Activated effector memory CD4-positive, alpha-beta T cell treated with anti-CD3 and anti-CD28 coated beads, Interleukin-2, amount 50 U/mL, for 16 hours (primary cell): ENCODE results near the gene MEIS1.
"Not testable (repeated sequence)": the region's sequence is repeated elsewhere in the genome, so short reads cannot be mapped to it uniquely, and the experiment has no call there.

Experiments
- DNase-seq: peaks from one replicate; pipeline ENCODE4 v3.0.0-alpha.2; 2020

MEIS1 gene

DNA sequence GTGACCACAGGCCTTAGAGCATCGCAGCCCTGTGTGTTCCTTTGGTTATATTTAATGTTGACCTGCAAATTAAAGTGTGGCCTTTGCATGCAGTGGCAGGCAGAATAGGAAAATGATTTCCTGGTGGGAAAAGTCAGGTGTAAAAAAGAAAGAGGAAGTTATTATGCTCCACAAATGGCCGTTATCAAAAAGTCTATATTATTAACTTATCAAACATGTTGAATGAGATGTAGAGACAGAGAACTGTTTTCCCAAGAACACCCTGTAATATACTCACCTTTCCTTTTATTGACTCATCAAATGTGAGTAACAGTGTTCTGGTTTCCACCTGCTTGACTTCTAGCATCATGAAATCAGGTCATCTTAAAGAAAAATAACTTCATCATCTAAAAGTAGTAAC lies 35.3 kb downstream of the MEIS1 start:
- DNase-seq, result no peak

DNA sequence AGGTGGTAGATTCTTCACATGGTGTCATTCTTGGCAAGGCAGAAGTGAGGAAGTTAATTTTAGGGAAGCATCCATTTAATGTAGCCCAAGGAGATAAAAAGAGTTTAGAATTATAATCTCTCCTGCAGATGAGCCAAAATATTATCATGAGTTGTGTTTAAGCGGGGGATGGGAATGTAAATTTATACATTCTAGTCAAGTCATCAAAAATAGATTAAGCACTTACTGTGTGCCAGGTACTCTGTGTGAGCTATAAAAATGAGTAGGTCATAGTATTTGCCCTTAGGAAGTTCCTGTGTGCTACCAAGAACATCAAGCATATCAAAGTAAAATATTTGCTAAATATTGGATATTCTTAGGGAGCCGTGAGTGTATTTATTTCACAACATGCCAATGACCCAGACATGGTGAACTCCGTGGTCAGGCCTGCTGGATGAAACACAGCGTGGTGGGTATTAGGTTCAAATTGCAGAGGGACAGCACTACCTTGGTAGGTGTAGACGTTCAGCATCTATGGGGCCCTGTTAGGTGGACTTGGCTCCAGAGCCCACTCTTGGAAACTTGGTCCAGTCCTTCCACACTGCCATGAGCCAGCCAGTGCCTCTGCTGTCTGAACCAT lies 37.4 kb downstream of the MEIS1 start:
- DNase-seq, result no peak

DNA sequence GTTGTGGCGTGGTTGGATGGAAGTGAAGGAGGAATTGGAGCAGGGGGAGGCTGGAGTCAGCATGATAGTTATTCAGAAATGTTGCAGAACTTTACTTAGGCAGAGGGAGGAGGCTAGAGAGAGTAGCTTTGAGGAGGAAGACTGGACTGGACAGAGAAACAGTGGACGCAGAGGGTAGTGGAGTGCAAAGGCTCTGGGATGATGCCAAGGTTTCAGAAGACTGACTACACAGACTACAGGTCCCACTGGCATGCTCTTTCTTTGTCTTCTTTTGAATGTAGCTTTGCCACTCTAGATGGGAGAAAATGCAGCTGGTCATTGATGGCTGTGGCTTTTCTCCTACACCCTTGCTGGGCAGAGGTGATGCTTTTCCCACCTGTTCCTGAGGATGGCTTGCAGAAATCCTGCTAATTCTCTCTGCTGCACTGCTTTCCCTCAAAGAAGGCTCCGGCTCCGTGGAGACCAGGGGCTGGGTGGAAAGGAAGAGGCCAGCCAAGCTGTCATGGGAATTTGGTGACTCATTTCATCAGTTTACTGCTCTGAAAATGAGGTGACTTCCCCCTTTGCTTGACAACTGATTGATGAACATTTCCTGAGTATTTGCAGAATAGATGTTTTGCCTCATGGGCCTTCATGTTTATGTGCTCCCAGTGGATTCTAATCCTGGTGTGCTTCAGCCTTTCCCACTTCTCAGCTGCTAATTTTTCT lies 42.4 kb downstream of the MEIS1 start:
- DNase-seq, result no peak

DNA sequence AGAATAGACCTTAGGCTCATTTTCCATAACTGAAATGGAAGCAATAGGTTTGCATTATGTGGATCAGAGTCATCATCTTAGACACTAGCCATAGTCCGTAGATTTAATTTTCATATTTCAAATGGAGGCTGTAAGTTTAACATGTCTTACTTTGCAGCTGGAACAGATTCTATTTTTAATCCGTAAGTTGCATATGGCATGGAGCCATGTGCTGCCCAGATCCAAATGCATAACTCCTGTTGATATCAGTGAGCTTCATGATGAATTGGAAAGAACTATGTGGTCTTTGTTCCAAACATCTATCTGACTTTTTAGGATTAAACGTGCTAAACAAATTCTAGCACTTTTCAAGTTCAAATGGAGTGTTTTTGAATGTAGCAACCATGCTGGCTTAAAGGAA lies 43.4 kb downstream of the MEIS1 start:
- no peak for DNase-seq

DNA sequence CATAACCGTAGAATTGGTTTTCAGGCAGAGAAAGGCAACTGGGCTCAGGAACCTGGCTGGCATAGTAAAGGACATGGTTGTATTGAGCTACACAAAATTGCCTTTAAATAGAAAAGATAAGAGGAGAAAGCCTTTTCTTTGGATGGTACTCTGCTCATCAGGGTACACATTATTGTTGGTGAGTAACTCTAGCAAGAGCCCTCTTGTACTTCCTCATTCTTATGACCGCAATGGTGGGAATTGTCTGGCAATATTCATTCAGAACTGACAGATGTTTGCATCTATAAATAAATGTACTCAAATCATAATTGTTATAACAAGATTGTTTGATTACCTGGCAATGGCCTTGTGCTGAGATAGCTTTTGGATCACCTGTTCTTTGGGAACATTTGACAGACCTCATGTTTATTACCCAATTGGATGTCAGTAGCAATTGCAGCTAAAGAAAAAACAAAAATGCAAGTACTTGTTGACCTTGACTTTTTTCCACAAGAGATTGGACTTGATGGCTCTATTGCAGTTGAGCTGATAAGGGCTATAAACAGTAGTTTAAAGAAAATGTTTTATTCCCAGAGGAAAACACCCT lies 43.9 kb downstream of the MEIS1 start:
- DNase-seq, result no peak

DNA sequence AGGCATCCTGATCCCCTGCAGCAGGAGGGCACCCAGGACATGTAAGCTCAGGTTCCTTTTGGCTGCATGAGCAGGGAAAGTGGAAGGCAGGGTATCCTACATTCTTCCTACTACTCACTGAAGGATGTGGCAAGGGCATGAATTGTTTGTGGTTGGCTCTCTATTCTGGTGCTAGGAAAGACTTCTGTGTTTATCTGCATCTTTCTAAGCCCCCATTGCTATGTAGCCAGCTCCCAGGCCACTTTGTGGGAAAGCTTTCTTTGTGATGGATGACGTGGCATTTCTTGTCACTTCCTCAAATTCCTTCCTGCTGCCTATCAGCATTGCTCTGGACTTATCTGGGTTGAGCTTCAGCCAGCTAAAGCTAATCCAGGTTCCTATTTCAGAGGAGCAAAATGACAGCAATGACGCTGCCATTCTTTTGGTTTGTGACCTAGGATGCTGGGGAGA lies 46.2 kb downstream of the MEIS1 start:
- DNase-seq, result no peak

DNA sequence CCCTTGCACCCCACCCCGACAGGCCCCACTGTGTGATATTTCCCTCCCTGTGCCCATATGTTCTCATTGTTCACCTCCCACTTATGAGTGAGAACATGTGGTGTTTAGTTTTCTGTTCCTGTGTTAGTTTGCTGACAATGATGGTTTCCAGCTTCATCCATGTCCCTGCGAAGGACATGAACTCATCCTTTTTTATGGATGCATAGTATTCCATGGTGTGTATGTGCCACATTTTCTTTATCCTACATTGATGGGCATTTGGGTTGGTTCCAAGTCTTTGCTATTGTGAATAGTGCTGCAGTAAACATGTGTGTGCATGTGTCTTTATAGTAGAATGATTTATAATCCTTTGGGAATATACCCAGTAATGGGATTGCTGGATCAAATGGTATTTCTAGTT lies 50.3 kb downstream of the MEIS1 start:
- DNase-seq, result not testable (repeated sequence)

DNA sequence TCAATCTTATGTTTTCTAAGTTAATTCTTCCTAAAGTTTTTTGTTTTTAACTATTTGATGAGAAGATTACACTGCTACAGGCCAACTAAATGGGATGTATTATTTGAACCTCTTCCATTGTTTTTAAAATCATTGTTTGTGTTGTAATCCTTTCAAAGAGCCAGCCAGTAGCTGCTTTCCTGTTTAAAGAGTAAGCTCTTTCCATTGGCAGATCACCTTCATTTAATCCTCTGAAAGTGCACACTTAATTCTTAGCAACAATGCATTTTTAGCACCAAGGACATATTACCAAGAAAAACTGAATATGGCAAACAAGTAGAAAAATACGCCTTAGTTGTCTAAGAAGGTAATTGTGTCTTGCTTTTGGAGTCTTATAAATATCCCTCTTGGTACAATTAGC lies 54.0 kb downstream of the MEIS1 start:
- DNase-seq, result no peak

DNA sequence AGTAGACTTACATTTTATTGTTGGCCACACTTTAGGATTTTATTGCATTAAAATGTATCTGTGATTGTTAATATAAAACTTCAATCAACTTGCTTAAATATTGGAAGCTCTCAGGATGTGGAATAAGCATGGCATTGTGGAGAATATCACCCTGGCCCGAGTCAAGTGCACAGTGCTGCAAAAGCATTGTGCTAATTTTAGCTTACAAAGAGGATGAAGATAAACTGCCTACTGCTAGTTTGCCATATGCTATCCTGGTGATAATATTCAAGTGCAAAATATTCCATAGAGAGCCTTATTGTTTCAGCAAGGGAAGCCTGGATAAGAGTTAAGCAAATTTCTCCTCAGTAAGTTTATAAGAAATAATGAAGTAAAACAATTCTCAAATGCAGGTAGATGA lies 54.5 kb downstream of the MEIS1 start:
- no peak for DNase-seq

DNA sequence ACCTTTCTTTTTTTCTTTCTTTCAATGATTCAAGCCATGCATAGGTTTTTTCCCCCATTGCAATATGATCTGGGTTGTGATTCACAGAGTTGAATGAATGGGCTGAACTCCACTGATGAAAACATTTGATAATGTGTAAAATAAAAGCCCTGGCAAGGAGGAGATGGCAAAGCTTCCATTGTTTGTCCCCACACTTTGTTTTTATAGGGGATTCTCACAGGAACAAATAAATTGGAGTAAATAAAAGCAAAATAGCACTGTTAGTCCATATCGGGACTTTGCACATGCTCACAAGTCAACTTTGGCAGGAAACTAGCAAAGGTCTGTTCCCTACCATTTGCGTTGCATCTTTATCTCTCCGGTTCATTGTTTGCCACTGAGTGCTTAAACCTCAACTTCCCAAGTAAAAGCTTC lies 55.7 kb downstream of the MEIS1 start:
- DNase-seq, result no peak

DNA sequence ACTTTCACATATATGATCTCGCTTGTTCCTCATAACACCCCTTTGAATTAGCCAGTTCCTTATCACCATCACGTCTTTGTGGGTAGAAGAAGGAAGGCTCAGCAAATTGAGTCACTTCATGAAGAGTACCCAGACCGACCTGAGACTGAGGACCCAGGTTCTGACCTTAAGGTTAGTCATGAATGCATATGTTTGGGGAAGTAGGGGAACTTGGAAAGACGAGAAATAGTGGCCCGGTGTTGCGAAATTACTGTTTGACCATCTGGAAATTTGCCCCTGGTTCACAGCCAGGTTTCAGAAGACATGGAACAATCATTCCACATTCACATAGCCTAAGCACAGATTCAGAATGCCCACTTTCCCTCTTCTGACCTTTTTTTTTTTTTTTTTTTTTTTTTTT lies 59.8 kb downstream of the MEIS1 start:
- DNase-seq, result no peak

DNA sequence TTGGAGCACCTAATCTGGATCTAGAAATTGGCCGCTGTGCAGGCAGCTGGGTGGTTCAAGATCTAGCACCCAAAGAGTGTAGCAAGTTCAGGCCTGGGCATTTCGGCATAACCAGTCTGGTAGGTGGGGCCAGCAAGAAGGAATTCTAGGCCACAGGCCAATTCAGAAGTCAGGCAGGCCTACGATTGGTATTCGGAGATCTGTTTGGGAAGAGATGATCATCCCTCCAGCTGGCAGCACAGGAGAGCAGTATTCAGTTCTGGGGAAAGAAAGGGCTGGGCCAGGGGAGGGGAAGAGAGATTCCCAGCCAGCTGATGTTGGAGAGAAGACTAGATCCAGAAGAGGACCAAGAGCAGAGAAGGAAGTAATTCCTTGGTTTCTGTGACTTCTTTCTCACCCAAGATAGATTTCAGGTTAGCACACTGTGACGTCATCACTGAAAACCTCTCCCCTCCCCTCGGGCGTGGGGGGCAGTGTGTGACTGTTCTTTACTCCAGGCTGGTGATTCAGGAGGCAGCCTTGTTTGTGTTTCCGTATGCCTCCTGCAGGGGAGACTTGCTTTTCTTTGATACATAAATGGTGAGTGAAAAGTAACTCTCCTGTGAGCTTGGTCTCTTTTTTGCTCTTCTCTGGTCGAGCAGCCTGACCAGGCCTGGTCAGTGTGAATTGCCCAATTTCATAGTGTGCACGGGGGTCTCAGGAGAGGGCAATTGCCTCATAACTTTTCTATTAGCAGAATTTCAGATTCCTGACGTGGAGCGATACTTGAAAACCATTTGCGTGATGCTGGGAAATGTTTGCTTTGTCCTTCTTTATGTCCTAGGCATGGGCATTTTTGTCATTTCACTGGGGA lies 61.1 kb downstream of the MEIS1 start:
- no peak for DNase-seq

DNA sequence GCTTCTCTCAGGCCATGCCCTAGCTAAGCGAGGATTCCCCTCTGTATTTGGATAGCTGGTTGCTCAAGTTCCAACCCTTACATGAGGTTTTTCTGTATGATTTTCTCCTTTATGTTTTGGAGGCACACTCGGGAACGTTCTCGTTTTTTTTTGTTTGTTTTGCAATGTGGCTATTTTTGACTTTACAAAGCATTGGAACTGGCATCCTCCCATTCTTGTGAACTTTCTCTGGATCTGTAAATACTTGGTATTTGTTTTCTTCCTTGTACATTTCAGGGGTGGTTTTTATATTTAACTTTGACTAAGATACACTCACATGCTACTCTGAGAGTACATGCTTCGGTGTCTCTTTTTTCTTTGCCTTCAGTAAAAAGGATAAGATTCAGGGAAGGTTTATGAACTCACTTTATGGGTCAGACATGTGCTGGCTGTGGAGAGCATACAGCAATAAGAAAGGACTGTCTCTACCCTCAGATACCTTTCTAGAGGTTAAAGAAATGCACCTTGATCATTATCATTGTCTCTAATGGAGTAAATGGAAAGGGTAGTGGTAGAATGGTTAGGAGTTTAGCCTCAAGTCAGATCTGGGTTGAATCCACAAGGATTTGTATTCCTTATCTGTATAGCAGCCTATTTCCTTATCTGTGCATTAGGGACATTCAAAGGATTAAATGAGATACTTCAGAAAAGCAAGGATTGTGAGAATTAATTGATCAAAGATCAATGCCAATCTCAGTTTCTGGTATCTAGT lies 61.9 kb downstream of the MEIS1 start:
- DNase-seq, result no peak

DNA sequence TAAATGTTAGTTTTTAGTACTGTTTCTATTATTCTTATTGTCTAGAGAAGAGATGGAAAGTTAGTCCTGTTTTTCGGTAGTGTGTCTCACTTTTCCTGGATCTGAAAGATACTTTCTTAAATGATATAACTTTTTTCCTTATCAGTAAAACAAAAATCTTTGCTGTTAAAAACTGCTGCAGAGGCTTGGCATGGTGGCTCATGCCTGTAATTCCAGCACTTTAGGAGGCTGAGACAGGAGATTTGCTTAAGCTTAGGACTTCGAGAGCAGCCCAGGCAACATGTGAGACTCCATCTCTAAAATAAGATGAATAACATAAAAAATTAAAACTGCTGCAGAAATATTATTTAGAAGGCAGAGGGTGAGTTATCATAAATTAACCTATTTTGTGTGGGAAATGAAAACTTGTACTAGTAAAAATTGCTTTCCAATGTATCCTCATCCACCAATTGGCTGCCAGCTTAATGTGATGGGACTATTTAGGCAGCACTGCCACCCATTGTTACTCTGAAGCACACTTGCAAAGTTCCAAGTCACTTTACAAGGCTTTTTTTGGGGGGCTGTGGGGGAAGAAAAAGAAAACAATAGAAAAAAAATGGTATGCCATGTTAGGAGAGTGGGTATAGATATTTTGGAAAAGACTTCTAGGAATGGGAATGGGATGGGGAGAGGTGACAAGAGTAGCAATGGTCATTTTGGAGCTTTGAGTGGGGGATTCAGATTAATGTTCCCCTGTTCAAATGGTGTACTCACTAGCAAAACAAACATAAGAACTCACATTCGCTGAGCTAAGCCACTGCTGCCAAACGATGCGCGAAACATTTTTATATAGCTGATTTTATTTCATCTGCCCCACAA lies 62.7 kb downstream of the MEIS1 start:
- no peak for DNase-seq

DNA sequence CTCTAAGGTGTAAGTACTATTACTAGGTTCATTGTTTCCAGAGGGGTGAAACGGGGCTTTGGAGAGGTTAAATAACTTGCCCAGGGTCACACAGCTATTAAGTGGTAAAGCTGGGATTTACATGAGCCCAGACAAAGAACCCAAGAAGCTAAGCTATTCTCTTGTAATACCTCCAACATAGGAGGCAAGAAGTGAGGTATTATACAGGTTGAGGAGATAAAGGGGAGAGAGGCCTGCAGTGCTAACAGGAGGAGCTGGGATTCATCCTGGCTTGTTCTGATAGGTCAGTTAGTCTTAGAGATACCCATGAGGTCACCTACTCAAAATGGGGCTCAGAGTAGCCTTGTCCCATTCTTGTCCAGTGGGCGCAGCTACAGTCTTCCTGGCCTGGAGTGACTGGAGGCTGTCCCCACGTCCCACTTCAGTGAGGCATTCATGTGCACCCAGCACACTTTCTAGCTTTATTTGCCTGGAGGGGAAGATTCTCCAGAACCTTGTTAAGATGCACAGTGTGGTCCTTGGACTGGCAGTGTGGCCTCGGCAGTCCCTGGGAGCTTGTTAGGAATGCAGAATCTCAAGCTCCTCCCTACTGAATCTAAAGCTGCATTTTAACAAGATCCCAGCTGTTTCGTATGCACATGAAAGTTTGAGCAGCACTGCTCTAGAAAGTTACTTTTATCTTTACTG lies 63.5 kb downstream of the MEIS1 start:
- no peak for DNase-seq

DNA sequence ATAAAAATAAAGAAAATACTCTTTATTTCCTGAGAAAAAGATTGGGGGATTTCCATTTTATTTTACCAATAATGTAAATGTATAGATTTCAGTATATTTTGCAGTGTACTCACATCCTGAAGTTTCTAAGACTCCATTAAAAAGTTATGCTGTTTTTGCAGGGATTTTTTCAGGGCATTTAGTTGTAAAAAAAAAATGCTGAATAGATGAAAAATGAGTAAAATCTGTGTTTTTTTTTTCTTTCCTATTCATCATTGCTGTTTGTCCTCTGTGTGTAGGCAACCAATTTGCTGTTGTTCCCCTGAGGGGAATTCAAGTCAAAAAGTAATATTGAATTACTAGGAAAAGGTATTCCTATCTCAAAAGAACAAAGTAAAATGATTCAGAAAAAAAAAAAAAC lies 66.3 kb downstream of the MEIS1 start:
- DNase-seq, result no peak

DNA sequence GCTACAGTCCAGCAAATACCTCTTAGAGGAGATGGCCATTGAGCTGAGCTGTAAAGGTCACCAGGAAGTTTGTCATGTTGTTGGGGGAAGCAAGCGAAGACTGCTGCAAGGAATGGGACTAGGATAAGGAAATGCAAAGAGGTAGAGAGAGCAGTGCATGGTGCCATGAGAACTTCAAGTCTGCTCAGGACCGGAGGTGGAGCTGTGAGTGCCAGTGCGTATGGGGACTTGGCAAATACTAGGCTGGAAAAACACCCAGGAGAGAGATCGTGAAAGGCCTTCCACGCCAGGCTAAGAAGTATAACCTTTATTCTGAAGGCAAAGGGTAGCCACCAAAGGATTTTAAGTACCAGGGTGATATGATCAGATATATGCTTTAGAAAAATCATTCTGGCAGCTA lies 71.3 kb downstream of the MEIS1 start:
- DNase-seq, result no peak

DNA sequence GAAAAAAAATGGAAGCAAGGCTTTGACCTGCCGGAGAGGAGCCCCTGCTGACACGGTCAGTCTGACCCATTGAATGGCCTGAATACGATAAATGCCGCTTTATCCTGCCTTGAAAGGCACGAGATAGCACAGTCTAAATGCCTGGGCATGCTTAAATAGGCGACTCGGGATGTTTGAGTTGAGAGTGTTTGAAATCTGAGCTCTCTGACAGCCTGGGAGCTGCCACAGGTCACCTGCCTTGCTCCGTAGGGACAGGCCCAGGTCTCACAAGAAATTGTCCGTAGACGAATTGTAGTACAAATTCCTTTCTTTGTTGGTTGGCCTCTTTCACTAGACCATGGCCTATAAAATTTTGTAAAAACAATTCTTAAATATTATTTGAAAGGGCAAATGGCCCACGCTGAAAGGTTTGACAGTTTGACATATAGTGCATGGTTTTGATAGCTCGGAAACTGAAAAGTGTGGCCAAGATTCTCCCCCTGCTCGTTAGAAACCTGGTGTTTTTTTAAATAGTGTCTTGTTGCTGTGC lies 72.8 kb downstream of the MEIS1 start:
- DNase-seq, result no peak

DNA sequence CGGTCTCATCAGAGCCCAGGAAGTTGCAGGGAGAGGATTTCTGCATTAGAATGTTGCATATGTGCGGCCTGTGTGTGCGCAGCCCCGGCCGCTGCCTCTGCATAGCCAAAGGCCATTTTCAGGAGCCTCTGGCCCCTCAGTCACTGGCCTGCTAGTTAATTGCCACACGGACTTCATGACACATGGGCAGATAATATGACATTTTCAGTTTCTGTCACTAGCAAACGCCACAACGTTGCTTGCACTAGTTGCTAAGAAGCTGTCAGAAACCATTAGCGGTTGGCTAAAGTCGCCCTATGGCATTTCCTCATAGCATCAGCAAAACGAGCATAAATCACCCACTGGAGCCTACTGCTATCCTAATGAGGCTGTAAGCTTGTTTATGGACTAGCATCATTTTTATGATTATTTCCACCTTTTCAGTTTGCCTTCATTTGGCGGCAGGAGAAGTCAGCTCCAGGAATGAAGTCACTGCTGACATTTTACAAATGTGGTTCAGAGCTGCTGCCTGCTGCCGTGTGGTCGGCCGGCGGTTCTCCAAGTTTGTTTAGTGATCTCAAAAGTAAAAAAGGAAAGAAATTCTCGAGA lies 73.7 kb downstream of the MEIS1 start:
- no peak for DNase-seq

DNA sequence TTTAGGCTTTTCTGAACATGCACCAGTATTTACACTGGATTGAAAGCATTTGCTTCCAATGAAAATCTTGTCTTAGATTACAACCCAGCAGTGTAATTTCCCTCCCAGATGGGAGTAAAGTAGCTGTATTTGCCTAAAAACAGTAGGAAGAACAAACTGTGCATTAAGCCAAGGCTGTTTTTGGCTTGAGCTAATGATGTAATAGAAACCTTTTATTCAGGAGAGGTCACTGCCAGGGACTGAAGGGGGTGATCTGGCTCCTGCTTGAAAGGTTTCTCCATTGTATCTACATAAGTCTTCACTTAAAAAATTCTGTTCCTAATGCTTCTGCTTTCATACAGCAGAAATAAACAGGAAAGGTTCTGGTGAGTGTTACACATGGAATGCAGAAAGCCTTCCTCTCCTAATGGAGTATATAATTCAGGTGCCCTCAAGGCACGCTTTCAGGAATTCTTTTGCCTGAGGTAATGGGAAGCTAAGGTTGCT lies 74.4 kb downstream of the MEIS1 start:
- no peak for DNase-seq
